ENCODE data around the gene NYAP2.

The NYAP2 gene

DNA sequence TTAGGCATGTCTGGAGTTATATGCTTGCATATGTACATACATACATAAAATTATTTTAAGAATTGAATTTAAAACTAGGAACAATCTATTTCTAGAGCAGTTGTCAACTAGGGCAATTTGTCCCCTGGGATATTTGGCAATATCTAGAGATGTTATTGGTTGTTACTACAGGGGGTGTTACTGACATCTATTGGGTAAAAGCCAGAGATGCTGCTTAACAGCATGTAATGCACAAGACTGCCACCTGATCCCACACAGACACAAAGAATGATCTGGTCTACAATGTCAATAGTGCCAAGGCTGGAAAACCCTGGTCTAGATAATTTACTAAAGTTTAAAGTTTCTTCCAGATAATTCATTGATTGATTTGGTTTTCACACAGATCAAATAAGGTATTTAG, 185.3 kb downstream of the NYAP2 start:
- intact Hi-C loops (cut with DNase I; ENCODE audit: low total_unique reads), result no loop called here
- Histone ChIP-seq H3K4me1 (no peaks in the 10 kb centered on the region), H3K4me3 (no peak overlapping the region), H3K27me3 (no peaks in the 10 kb centered on the region), H3K27ac (no peak overlapping the region), H3K9me3 (no peaks in the 10 kb centered on the region), H3K36me3 (no peaks in the 10 kb centered on the region)
- TF ChIP-seq, protein P1, sequence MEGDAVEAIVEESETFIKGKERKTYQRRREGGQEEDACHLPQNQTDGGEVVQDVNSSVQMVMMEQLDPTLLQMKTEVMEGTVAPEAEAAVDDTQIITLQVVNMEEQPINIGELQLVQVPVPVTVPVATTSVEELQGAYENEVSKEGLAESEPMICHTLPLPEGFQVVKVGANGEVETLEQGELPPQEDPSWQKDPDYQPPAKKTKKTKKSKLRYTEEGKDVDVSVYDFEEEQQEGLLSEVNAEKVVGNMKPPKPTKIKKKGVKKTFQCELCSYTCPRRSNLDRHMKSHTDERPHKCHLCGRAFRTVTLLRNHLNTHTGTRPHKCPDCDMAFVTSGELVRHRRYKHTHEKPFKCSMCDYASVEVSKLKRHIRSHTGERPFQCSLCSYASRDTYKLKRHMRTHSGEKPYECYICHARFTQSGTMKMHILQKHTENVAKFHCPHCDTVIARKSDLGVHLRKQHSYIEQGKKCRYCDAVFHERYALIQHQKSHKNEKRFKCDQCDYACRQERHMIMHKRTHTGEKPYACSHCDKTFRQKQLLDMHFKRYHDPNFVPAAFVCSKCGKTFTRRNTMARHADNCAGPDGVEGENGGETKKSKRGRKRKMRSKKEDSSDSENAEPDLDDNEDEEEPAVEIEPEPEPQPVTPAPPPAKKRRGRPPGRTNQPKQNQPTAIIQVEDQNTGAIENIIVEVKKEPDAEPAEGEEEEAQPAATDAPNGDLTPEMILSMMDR (IDR thresholded peaks at IDR 0.05), result no peak
- DNase-seq, result no peak

- intact Hi-C loops (cut with DNase I; ENCODE audit: low total_unique reads), result no loop called here
- no peak for DNase-seq
- Histone ChIP-seq H3K4me1 (no peaks in the 10 kb centered on the region), H3K9me3 (no peaks in the 10 kb centered on the region), H3K27me3 (no peaks in the 10 kb centered on the region), H3K27ac (no peak overlapping the region), H3K4me3 (no peak overlapping the region), H3K36me3 (no peaks in the 10 kb centered on the region)
- TF ChIP-seq, protein P1 (IDR thresholded peaks at IDR 0.05), result no peak
Observed at GRCh38 chr2:225590932-225591331, 191.4 kb downstream of the NYAP2 start.

GRCh38 chr2:225597911-225598310, 198.4 kb downstream of the NYAP2 start:
- intact Hi-C loops (cut with DNase I; ENCODE audit: low total_unique reads), result no loop called here
- H3K27me3 ChIP-seq, result no peaks in the 10 kb centered on the region
- no peak for DNase-seq
- H3K36me3 ChIP-seq, result no peaks in the 10 kb centered on the region
- H3K27ac ChIP-seq, result no peak overlapping the region
- H3K4me1 ChIP-seq, result no peaks in the 10 kb centered on the region
- H3K4me3 ChIP-seq, result no peak overlapping the region
- TF ChIP-seq, protein P1 (IDR thresholded peaks at IDR 0.05), result no peak
- no peaks in the 10 kb centered on the region for H3K9me3 ChIP-seq

GRCh38 chr2:225598426-225598825, 198.9 kb downstream of the NYAP2 start:
- TF ChIP-seq, protein P1 (IDR thresholded peaks at IDR 0.05), result no peak
- DNase-seq, result no peak

DNA sequence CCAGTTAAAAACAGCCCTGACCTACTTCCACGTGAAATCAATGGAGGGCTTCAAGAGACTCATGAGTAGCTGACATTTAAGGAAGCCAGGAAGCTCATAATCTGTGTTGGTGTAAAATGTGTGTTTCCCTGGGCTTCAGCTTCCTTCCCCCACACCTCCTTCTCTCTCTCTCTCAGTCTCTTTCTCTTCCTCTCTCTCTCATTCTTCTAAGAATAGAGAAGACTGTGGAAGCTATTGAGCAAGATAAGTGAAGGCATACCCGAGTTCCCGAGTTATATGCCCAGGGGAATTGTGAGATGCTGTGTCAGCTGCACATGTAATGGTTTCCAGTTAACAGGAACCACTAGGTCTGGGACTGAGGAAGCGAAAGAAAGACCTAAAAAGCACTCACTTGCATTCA, 199.4 kb downstream of the NYAP2 start:
- intact Hi-C loops (cut with DNase I; ENCODE audit: low total_unique reads), result no loop called here
- no peaks in the 10 kb centered on the region for H3K36me3 ChIP-seq
- H3K4me1 ChIP-seq, result no peaks in the 10 kb centered on the region
- H3K27ac ChIP-seq, result no peak overlapping the region
- H3K9me3 ChIP-seq, result no peaks in the 10 kb centered on the region
- no peaks in the 10 kb centered on the region for H3K27me3 ChIP-seq
- no peak overlapping the region for H3K4me3 ChIP-seq
- no peak for DNase-seq
- TF ChIP-seq, protein P1 (IDR thresholded peaks at IDR 0.05), result no peak

More at GRCh38 chr2:225598426-225598825, 198.9 kb downstream of the NYAP2 start:
- intact Hi-C loops (cut with DNase I; ENCODE audit: low total_unique reads), result no loop called here
- Histone ChIP-seq H3K4me1 (no peaks in the 10 kb centered on the region), H3K4me3 (no peak overlapping the region), H3K36me3 (no peaks in the 10 kb centered on the region), H3K27me3 (no peaks in the 10 kb centered on the region), H3K27ac (no peak overlapping the region), H3K9me3 (no peaks in the 10 kb centered on the region)

GRCh38 chr2:225599856-225600255, 200.3 kb downstream of the NYAP2 start:
- Histone ChIP-seq H3K4me3 (no peak overlapping the region), H3K9me3 (no peaks in the 10 kb centered on the region), H3K27me3 (no peaks in the 10 kb centered on the region), H3K4me1 (no peaks in the 10 kb centered on the region), H3K36me3 (no peaks in the 10 kb centered on the region), H3K27ac (no peak overlapping the region)
- DNase-seq, result no peak
- intact Hi-C loops (cut with DNase I; ENCODE audit: low total_unique reads), result no loop called here
- TF ChIP-seq, protein P1 (IDR thresholded peaks at IDR 0.05), result no peak
